GM21447 (cell line): ENCODE measurements around the gene SYT4.

Experiments used
- ATAC-seq: cut with Tn5 transposase; IDR thresholded peaks from one replicate; pipeline ENCODE4 v1.9.1; 2021; ENCODE audit not compliant: unreplicated experiment

Gene SYT4

GRCh38 chr18:43222501-43222900, 54.8 kb downstream of the SYT4 start:
- ATAC-seq = no peak

GRCh38 chr18:43220691-43221090, 56.6 kb downstream of the SYT4 start:
- ATAC-seq = no peak
